Duodenal mucosa (tissue), 2 donors: ENCODE data around the gene STPG1.

ENCODE experiments used
- H3K27ac ChIP-seq: one replicate; pipeline ENCODE4 v1.7.0; 2013; ENCODE audit warnings: low read depth, low read length
- H3K27me3 ChIP-seq, 2 donors: one replicate each; pipeline ENCODE4 v1.7.0; 2013; ENCODE audit warnings: low read length in 2 of 2, control low read depth in 1 of 2; ENCODE audit not compliant: insufficient read depth in 2 of 2, control insufficient read depth in 1 of 2
- H3K36me3 ChIP-seq, 2 donors: one replicate each; pipeline ENCODE4 v1.7.0; 2013; ENCODE audit warnings: low read length in 2 of 2, control low read depth in 1 of 2; ENCODE audit not compliant: insufficient read depth in 2 of 2, control insufficient read depth in 1 of 2
- H3K4me1 ChIP-seq, 2 donors: one replicate each; pipeline ENCODE4 v1.7.0; 2013; ENCODE audit warnings: low read length in 2 of 2, control low read depth in 1 of 2; ENCODE audit not compliant: insufficient read depth in 2 of 2, control insufficient read depth in 1 of 2
- H3K4me3 ChIP-seq, 2 donors: one replicate each; pipeline ENCODE4 v1.7.0; 2013; ENCODE audit warnings: low read length in 2 of 2, low read depth in 1 of 2
- H3K9ac ChIP-seq, 2 donors: one replicate each; pipeline ENCODE4 v1.7.0; 2013; ENCODE audit warnings: low read length in 2 of 2, low read depth in 1 of 2
- H3K9me3 ChIP-seq, 2 donors: one replicate each; pipeline ENCODE4 v1.7.0; 2013; ENCODE audit warnings: low read length in 2 of 2, control low read depth in 1 of 2; ENCODE audit not compliant: control insufficient read depth in 1 of 2

STPG1 gene

DNA sequence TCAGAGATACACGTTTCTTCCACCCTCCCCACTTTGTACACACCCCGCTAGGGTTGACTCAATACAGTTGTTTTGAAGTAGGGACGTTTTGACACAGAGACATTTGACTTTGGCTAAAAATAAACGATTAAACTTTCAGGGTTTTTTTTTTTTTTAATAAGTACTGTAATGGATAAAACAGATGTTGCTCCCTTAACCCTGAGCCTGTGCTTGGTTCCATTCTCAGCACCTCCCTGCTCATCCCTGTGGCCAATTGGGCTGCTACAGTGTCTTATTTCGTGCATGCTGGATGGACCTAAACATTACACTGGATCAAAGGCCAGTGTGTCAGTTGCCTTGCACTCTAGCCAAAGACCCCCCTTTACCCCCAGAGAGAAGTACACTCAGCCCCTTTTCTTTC is 77.5 kb downstream of the STPG1 start:
- no peaks in the 10 kb centered on the region for H3K27me3 ChIP-seq
- H3K9me3 ChIP-seq: no peaks in the 10 kb centered on the region
- H3K9ac ChIP-seq: no peak overlapping the region
- no peak overlapping the region for H3K4me3 ChIP-seq
- no peaks in the 10 kb centered on the region for H3K36me3 ChIP-seq
- H3K4me1 ChIP-seq: no peaks in the 10 kb centered on the region
- H3K27ac ChIP-seq: no peak overlapping the region

DNA sequence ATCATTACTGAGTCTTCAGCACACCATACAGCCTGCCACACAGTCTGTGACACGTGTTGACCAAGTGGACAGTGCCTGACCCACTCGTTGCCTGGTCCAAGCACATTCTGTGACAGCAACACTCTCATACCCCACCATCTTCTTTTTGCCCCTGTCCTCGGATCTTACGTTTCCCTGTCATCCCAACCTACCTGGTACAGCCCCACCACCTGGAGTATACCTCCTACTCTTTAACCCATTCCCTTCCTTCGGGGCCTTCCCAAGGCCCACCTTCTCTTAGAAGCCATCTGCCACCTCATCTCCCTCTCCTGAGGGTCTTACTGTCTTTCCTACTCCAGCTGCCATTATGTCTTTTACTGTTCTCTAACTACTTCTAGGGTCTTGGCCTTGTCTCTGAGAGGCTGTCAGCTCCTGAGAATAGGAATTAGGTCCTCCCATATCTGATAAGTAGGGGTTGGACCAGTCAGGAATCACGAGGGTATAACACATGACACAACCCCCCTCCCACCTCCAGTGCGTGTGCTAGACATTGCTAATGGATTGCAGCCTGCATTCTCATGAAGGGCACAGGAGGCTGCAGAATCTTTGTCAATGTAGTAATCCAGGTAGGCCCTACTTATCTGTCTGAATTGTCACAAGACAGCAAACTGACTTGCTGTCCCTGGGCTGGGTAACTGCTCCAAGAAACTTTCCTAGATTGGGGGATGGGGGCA is 81.5 kb downstream of the STPG1 start:
- H3K9me3 ChIP-seq: no peaks in the 10 kb centered on the region
- H3K27me3 ChIP-seq: no peaks in the 10 kb centered on the region
- no peaks in the 10 kb centered on the region for H3K36me3 ChIP-seq
- no peak overlapping the region for H3K27ac ChIP-seq
- no peak overlapping the region for H3K9ac ChIP-seq
- no peaks in the 10 kb centered on the region for H3K4me1 ChIP-seq
- no peak overlapping the region for H3K4me3 ChIP-seq

- Histone ChIP-seq H3K36me3 (no peaks in the 10 kb centered on the region), H3K9ac (no peak overlapping the region), H3K4me1 (no peaks in the 10 kb centered on the region), H3K27me3 (no peaks in the 10 kb centered on the region), H3K4me3 (no peak overlapping the region), H3K27ac (no peak overlapping the region), H3K9me3 (no peaks in the 10 kb centered on the region)
Observed at GRCh38 chr1:24329797-24330543, 83.6 kb downstream of the STPG1 start.

DNA sequence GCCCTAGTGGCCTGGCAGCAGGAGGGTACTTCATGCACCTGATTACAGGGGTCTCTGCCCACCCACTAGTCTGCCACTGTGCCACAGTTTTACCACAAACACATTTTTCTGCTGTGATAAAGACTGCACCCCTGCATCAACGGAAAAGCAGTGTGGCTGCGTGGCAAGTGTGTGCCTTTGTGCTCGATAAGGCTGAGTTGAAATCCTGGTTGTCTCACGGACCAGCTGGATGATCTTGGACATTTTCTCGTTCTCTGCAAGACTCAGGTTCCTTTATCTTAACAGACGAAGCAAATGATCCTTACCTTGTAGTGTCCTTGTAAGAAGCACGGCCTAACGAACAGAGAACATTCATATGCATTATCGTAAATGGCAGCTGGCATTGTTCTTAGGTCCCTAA is 84.3 kb downstream of the STPG1 start:
- Histone ChIP-seq H3K9ac (no peak overlapping the region), H3K4me1 (peaks cover 0 to 5% of the 10 kb centered on the region in 2 donors), H3K9me3 (no peaks in the 10 kb centered on the region), H3K27ac (no peak overlapping the region), H3K27me3 (no peaks in the 10 kb centered on the region), H3K4me3 (no peak overlapping the region), H3K36me3 (no peaks in the 10 kb centered on the region)

DNA sequence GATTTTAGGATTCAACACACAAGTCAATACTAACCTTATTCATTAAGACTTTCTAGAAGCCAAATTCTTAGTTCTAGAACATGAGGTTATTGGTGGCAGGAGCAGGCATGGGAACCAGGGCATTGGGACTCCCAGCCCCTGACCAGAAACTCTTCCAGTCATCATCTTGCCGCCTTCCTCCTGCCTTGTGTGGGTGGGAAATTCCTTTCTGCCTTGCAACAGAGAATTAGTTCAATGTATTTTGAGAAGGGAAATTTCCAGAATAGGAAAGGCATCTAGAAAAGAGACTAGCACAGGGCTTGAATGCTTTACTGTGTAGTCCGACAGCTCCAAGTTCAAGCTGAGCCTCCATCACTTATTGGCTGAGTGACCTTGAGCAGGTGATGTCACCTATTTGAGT is 85.7 kb downstream of the STPG1 start:
- H3K27me3 ChIP-seq: no peaks in the 10 kb centered on the region
- no peak overlapping the region for H3K4me3 ChIP-seq
- no peak overlapping the region for H3K27ac ChIP-seq
- H3K36me3 ChIP-seq: no peaks in the 10 kb centered on the region
- no peaks in the 10 kb centered on the region for H3K9me3 ChIP-seq
- no peak overlapping the region for H3K9ac ChIP-seq
- peaks cover 1 to 10% of the 10 kb centered on the region in 2 donors for H3K4me1 ChIP-seq

DNA sequence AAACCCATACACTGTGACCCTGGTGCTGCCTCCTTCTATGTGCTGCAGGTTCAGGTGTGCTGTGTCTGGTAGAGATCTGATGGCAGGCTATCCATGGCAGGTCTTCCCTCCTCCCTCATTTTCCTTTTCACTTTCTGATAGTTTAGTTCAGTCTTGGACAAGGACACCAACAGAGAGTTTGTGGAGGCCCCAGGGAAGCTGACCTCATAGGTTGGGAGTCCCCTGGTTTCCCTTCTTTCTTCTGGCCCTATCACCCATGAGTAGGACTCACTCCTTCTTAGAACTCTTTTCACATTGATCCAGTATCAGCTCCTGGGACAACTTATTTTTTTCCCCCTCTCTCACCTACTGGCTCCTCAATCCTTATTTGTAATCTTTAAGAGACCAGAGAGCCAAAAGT is 86.1 kb downstream of the STPG1 start:
- no peaks in the 10 kb centered on the region for H3K36me3 ChIP-seq
- no peak overlapping the region for H3K27ac ChIP-seq
- no peak overlapping the region for H3K4me3 ChIP-seq
- H3K9ac ChIP-seq: no peak overlapping the region
- no peaks in the 10 kb centered on the region for H3K27me3 ChIP-seq
- no peaks in the 10 kb centered on the region for H3K9me3 ChIP-seq
- peaks cover 3 to 10% of the 10 kb centered on the region in 2 donors for H3K4me1 ChIP-seq

DNA sequence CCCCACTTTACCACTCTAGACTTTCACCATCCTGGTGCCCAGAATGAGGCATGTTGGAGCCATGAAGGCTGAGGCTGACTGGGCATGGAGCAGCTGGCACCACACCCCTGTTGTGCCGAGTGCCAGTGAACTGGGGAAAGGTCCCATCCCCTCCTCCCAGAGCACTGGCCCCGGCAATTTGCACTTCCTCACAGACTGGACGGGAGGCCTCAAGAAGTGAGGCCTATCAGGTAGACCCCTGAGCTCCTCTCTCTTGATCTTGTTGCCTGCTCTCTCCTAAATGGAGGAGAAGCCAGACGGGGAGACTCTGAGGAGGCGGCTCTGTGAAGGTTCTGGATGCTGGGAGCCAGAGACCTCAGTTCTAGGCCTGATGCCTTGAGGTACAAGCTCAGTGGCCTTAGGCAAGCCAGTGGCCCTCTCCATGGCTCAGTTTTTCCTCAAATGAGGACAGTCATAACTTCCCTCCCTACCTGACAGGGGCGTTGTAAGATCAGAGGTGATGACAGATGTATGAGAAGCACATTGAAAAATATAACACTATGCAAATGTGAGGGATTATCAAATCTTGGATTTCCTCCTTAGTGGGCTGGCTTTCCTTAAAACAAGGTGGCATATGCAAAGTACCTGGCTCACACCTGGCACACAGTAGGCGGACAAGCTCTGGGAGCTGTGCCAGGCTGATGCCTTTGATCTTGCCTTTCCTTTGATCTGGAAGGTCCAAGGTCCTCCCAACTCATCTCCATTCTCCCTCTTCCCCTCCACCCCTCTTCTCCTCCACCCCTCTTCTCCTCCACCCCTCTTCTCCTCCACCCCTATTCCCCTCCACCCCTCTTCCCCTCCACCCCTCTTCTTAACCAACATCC is 87.8 kb downstream of the STPG1 start:
- Histone ChIP-seq H3K27ac (no peak overlapping the region), H3K4me1 (peaks cover 11 to 18% of the 10 kb centered on the region in 2 donors), H3K4me3 (no peak overlapping the region)

DNA sequence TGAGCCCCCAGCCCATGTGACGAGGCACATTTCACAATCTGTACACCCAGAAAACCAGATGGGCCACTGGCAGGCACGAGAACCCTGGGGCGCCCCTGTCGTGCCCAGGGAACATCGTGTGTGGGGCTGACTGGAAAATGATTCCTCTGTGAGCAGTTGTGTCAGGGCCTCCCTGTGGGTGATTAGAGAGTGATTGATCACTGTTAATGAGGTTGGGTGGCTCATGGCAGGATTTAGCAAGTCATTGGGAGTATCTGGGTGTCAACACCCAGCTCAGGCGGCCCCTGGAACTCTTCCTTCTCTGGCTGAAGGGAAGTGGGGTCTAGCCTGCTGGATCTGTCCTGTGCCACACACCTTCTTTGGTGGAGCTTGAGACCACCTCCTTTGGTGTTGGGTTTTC is 88.7 kb downstream of the STPG1 start:
- H3K27ac ChIP-seq: no peak overlapping the region
- H3K27me3 ChIP-seq: peaks cover 4 to 5% of the 10 kb centered on the region in 2 donors
- peaks cover 11 to 24% of the 10 kb centered on the region in 2 donors for H3K4me1 ChIP-seq
- no peaks in the 10 kb centered on the region for H3K9me3 ChIP-seq
- H3K36me3 ChIP-seq: no peaks in the 10 kb centered on the region
- H3K4me3 ChIP-seq: no peak overlapping the region
- H3K9ac ChIP-seq: no peak overlapping the region

More for the DNA sequence above, 87.8 kb downstream of the STPG1 start:
- no peak overlapping the region for H3K9ac ChIP-seq
- H3K27me3 ChIP-seq: no peaks in the 10 kb centered on the region
- no peaks in the 10 kb centered on the region for H3K36me3 ChIP-seq
- H3K9me3 ChIP-seq: no peaks in the 10 kb centered on the region

- Histone ChIP-seq H3K27ac (no peak overlapping the region), H3K9ac (no peak overlapping the region), H3K4me3 (no peak overlapping the region), H3K9me3 (no peaks in the 10 kb centered on the region), H3K36me3 (no peaks in the 10 kb centered on the region), H3K27me3 (peaks cover 5 to 11% of the 10 kb centered on the region in 2 donors), H3K4me1 (peaks cover 23 to 33% of the 10 kb centered on the region in 2 donors)
Observed at GRCh38 chr1:24323281-24323680, 90.3 kb downstream of the STPG1 start.
